Stimulated activated CD8-positive, alpha-beta memory T cell treated with anti-CD3 and anti-CD28 coated beads, Interleukin-4, amount 100 ng/mL, for 4 hours (primary cell): Measurements from ENCODE around the gene NIPBL.
"Not testable (repeated sequence)": the region's sequence is repeated elsewhere in the genome, so short reads cannot be mapped to it uniquely, and the experiment has no call there.

Experiments used
- DNase-seq, 2 donors: peaks; one replicate each; pipeline ENCODE4 v3.0.0-alpha.2; 2020; ENCODE audit warnings: low read depth in 2 of 2, low spot score in 1 of 2

NIPBL gene

GRCh38 chr5:36901856-36902255, 25.3 kb downstream of the NIPBL start:
- no peak for DNase-seq

GRCh38 chr5:36902353-36902752, 25.8 kb downstream of the NIPBL start:
- DNase-seq: no peak

GRCh38 chr5:36904677-36905076, 28.1 kb downstream of the NIPBL start:
- no peak for DNase-seq

GRCh38 chr5:36908544-36909260, 32.1 kb downstream of the NIPBL start:
- no peak for DNase-seq

GRCh38 chr5:36915653-36916052, 39.1 kb downstream of the NIPBL start:
- no peak for DNase-seq

- DNase-seq: not testable (repeated sequence)
Measured at GRCh38 chr5:36916614-36917013, 40.0 kb downstream of the NIPBL start.

- DNase-seq: not testable (repeated sequence)
Measured at GRCh38 chr5:36917358-36917757, 40.8 kb downstream of the NIPBL start.

- no peak for DNase-seq
Measured at GRCh38 chr5:36919238-36919637, 42.7 kb downstream of the NIPBL start.

GRCh38 chr5:36919650-36920049, 43.1 kb downstream of the NIPBL start:
- no peak for DNase-seq

GRCh38 chr5:36928947-36929346, 52.4 kb downstream of the NIPBL start:
- DNase-seq: no peak

GRCh38 chr5:36929438-36929837, 52.9 kb downstream of the NIPBL start:
- DNase-seq: no peak

GRCh38 chr5:36932056-36932455, 55.5 kb downstream of the NIPBL start:
- DNase-seq: no peak

- no peak for DNase-seq
Measured at GRCh38 chr5:36932699-36933098, 56.1 kb downstream of the NIPBL start.

- no peak for DNase-seq
Measured at GRCh38 chr5:36934740-36935356, 58.3 kb downstream of the NIPBL start.

GRCh38 chr5:36935805-36936204, 59.2 kb downstream of the NIPBL start:
- DNase-seq: no peak

- no peak for DNase-seq
Measured at GRCh38 chr5:36936309-36936708, 59.7 kb downstream of the NIPBL start.

- DNase-seq: no peak
Measured at GRCh38 chr5:36938129-36938528, 61.6 kb downstream of the NIPBL start.

- DNase-seq: no peak
Measured at GRCh38 chr5:36939969-36940858, 63.6 kb downstream of the NIPBL start.

GRCh38 chr5:36943584-36943983, 67.0 kb downstream of the NIPBL start:
- no peak for DNase-seq

- no peak for DNase-seq
Measured at GRCh38 chr5:36944024-36944423, 67.5 kb downstream of the NIPBL start.

GRCh38 chr5:36944607-36945225, 68.1 kb downstream of the NIPBL start:
- no peak for DNase-seq
